Aorta (tissue), 5 donors: Measurements from ENCODE around the gene COX6B1. TPM values are rescaled to one million over a fixed set of nuclear protein-coding genes. Genes with fewer than 3 reads are reported as not detected.

Source experiments
- ATAC-seq: fragments of 200-7000 bp; cut with Tn5 transposase; one replicate; pipeline ENCODE4 v1.9.1; 2022; ENCODE audit warnings: moderate library complexity; ENCODE audit not compliant: low FRiP score
- DNase-seq, 2 donors: peaks; one replicate each; pipeline ENCODE4 v3.0.0-alpha.2; 2020
- H3K27ac ChIP-seq, 2 donors: one replicate each; pipeline ENCODE4 v1.5.1; 2013; ENCODE audit warnings: low read length in 2 of 2, mild to moderate bottlenecking in 2 of 2, moderate library complexity in 2 of 2, control low read depth in 1 of 2, inconsistent platforms in 1 of 2, low read depth in 1 of 2
- H3K27me3 ChIP-seq, 2 donors: one replicate each; pipeline ENCODE4 v1.6.1; 2013; ENCODE audit warnings: control low read depth in 1 of 2, low read length in 1 of 2, mild to moderate bottlenecking in 1 of 2, moderate library complexity in 1 of 2; ENCODE audit not compliant: insufficient read depth in 2 of 2, control insufficient read depth in 1 of 2
- H3K36me3 ChIP-seq, 2 donors: one replicate each; pipeline ENCODE4 v1.6.1; 2013; ENCODE audit warnings: control low read depth in 1 of 2, low read length in 1 of 2, mild to moderate bottlenecking in 1 of 2; ENCODE audit not compliant: insufficient read depth in 2 of 2, control insufficient read depth in 1 of 2
- H3K4me1 ChIP-seq, 2 donors: one replicate each; pipeline ENCODE4 v1.6.1; 2013; ENCODE audit warnings: low read length in 2 of 2, control low read depth in 1 of 2, mild to moderate bottlenecking in 1 of 2, moderate library complexity in 1 of 2; ENCODE audit not compliant: insufficient read depth in 2 of 2, control insufficient read depth in 1 of 2
- H3K4me3 ChIP-seq, 2 donors: one replicate each; pipeline ENCODE4 v1.5.1; 2013; ENCODE audit warnings: low read length in 2 of 2, control low read depth in 1 of 2, mild to moderate bottlenecking in 1 of 2
- H3K9me3 ChIP-seq: one replicate; pipeline ENCODE4 v1.6.1; 2013; ENCODE audit warnings: mild to moderate bottlenecking, low read length; ENCODE audit not compliant: control insufficient read depth
- WGBS, 2 donors: extraction: QIAGEN DNeasy Blood & Tissue Kit; methylation state at CpG; one replicate each; pipeline ENCODE4 v1.1.7; 2013; 5-methylcytosine and 5-hydroxymethylcytosine counted together
- intact Hi-C, 2 donors: fragments of 100-400 bp; cut with DNase I; formaldehyde crosslinking; loops; one replicate each; pipeline versions ENCODE4 v1.14.2 to v1.15.0; 2022
- polyA plus RNA-seq, 2 donors: library from polyadenylated mRNA; stranded (reverse); fragments of 200-250 nt; gene quantifications; one replicate each; pipeline ENCODE4 v1.2.3, GENCODE V29; 2013
- total RNA-seq, 2 donors: library from RNA; stranded (reverse); fragmentation: NEBNext Ultra II Directional; extraction: Animal tissue kit (Norgen Biotek cat#: 25700); gene quantifications; one replicate each; pipeline ENCODE4 v1.2.1, GENCODE V29; 2021
- donor health status: healthy with polysubstance abuse.
- donor health status: Bipolar disorder and iron deficiency.
- donor health status: DM: no; HTN: no; CAD: no.
- donor health status: DM: no; HTN: no; CAD: no.
- donor health status: DM: yes; HTN: yes; CAD: no.

The COX6B1 gene
- total and polyA plus RNA-seq, 4 donors, result 196 to 730 (median 359) TPM

DNA sequence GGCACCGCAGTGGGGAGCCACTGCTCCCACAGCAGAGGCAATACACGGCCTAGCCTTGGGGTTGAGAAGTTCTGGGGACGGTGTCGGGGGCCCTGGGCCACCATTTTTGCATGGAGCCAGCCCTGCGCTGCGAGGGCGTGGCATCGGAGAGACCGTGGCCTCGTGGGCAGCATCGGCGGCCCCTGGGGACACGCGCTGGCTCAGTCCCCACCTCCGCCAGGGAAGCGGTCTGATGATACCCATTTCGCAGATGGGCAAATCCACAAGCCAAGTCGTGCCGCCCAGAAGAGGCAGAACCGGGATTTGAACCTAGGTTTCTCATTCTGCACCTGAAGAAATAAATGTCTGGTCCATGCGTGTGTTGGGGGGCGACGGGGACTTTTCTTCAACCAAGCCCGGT lies 17.0 kb downstream of the COX6B1 start:
- Histone ChIP-seq H3K9me3 (no peaks in the 10 kb centered on the region), H3K27ac (no peak overlapping the region), H3K27me3 (no peaks in the 10 kb centered on the region), H3K4me1 (no peaks in the 10 kb centered on the region), H3K4me3 (no peak overlapping the region), H3K36me3 (peaks cover 0 to 2% of the 10 kb centered on the region in 2 donors)
- WGBS, 2 donors, result 94 to 96% methylated on average over 24 of the region's 24 CpGs
- DNase-seq, result no peak
- intact Hi-C loops, result no loop called here
- ATAC-seq, result no peak

DNA sequence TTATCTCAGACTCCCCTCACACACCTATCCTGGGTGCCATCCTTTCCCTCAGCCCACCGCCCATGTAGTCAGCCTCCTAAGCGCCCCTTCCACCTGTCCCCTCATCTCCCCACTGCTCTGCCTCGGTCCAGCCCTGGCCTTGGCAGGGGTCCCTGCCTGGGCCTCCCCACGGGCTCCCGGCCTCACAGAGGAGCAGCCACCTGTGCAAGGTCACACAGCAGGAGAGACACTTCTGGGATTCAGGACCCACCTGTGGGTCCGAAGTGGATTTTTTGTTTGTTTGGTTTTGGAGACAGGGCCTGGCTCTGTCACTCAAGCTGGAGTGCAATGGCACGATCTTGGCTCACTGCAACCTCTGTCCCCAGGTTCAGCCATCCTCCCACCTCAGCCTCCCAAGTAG lies 17.5 kb downstream of the COX6B1 start:
- peaks cover 0 to 2% of the 10 kb centered on the region in 2 donors for H3K36me3 ChIP-seq
- no peaks in the 10 kb centered on the region for H3K27me3 ChIP-seq
- intact Hi-C loops, result no loop called here
- DNase-seq (no peak), ATAC-seq (no peak)
- WGBS, 2 donors, result 74 to 88% methylated on average over 7 of the region's 7 CpGs
- no peak overlapping the region for H3K27ac ChIP-seq
- H3K4me1 ChIP-seq, result no peaks in the 10 kb centered on the region
- no peaks in the 10 kb centered on the region for H3K9me3 ChIP-seq
- no peak overlapping the region for H3K4me3 ChIP-seq

DNA sequence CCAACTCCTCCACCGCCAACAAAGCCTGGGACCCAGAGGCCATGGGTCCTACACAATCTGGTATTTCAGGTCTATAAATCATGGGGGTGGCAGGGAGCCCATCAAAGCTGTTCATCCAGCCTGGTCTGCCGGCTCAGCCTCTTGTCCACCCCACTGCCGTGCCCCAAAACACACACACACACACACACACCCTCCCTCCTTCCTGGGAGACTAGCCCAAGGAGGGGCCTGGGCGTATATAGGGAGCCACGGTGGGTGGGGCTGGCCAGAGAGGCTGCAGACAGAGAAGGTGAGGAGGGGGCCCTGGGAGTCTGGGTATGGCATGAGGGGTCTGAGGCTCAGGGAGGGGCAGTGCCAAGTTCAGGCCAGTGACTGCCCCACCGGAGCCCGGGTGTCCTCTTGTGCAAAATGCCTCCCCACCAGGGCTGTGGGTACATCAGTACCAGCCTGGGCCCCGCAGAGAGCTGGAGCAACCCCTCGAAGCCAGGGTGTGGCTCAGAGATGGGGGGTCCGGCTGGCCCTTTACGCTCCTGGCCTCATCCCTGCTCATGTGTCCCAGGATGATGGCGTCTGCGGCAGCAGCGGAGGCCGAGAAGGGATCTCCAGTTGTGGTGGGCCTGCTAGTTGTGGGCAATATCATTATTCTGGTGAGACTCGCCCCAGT lies 18.3 kb downstream of the COX6B1 start, which contains the start of gene UPK1A:
UPK1A (plus strand) TSS at position 267 of the 663 bp plus-strand sequence; CDS start at position 563, 296 bp downstream.
- intact Hi-C loops, result no loop called here
- Histone ChIP-seq H3K27me3 (no peaks in the 10 kb centered on the region), H3K27ac (no peak within 1 kb of the TSS), H3K36me3 (peaks cover 0 to 2% of the 10 kb centered on the region in 2 donors), H3K4me1 (no peaks in the 10 kb centered on the region), H3K4me3 (no peak within 1 kb of the TSS), H3K9me3 (no peaks in the 10 kb centered on the region)
- 59 to 70% methylated on average over 16 of the region's 16 CpGs for WGBS, 2 donors
- DNase-seq, result no peak
- no peak for ATAC-seq

DNA sequence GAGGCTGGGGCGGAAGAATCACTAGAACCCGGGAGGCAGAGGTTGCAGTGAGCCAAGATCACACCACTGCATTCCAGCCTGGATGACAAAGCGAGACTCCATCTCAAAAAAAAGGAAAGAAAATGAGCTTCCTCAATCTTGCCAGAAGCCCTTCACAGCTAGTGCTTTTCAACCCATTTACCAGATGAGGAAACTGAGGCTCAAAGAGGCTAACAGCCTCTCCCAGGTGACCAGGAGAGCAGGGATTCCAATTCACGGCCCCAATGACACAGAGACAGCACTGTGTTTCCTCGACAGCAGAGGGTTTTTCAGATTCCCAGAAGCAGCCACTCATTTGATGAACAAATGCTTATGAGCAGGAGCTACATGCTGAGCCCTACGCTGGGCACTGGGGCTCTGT lies 21.4 kb downstream of the COX6B1 start:
- WGBS, 2 donors, result 73 to 74% methylated on average over 6 of the region's 6 CpGs
- DNase-seq, result no peak
- no peak for ATAC-seq
- Histone ChIP-seq H3K36me3 (no peaks in the 10 kb centered on the region), H3K27me3 (no peaks in the 10 kb centered on the region), H3K9me3 (no peaks in the 10 kb centered on the region), H3K4me1 (no peaks in the 10 kb centered on the region), H3K27ac (no peak overlapping the region), H3K4me3 (no peak overlapping the region)
- intact Hi-C loops, result no loop called here

DNA sequence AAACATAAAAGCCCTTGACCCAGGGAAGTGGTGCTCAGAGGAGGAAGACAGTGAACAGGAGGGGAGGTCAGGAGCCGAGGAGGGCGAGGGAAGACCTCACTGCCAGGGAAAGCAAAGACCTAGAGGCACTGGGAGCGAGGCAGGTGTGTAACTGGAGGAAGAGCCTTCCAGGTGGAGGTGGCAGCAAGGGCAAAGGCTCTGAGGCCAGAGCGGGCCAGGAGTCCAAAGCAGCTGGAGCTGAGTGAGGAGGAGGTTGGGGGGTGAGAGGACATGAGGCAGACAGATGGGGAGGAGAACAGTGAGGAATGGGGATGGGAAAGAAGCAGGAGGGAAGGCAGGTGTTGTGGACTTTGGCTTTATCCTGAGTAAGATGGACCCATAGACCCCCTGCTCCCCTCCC lies 21.9 kb downstream of the COX6B1 start:
- Histone ChIP-seq H3K27ac (no peak overlapping the region), H3K27me3 (no peaks in the 10 kb centered on the region), H3K9me3 (no peaks in the 10 kb centered on the region), H3K36me3 (no peaks in the 10 kb centered on the region), H3K4me1 (no peaks in the 10 kb centered on the region), H3K4me3 (no peak overlapping the region)
- ATAC-seq, result no peak
- WGBS, 2 donors, result 68 to 75% methylated on average over 4 of the region's 4 CpGs
- intact Hi-C loops, result no loop called here
- DNase-seq, result no peak

DNA sequence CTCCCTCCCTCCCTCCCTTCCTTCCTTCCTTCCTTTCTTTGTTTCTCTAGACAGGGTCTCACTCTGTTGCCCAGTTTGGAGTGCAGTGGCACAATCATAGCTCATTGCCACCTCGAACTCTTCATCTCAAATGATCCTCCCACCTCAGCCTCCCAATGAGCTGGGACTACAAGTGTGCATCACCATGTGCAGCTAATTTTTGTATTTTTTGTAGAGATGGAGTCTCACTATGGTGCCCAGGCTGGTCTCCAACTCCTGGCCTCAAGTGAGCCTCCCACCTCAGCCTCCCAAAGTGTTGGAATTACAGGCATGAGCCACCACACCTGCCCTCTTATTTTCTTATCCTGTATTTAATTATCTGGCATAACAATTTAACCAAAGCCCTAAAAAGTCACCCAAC lies 22.6 kb downstream of the COX6B1 start:
- H3K4me3 ChIP-seq, result no peak overlapping the region
- intact Hi-C loops, result no loop called here
- no peaks in the 10 kb centered on the region for H3K4me1 ChIP-seq
- DNase-seq, result no peak
- no peaks in the 10 kb centered on the region for H3K36me3 ChIP-seq
- H3K27ac ChIP-seq, result no peak overlapping the region
- H3K9me3 ChIP-seq, result no peaks in the 10 kb centered on the region
- no peak for ATAC-seq
- WGBS, 2 donors, result 83 to 94% methylated on average over 1 of the region's 1 CpG
- H3K27me3 ChIP-seq, result no peaks in the 10 kb centered on the region

DNA sequence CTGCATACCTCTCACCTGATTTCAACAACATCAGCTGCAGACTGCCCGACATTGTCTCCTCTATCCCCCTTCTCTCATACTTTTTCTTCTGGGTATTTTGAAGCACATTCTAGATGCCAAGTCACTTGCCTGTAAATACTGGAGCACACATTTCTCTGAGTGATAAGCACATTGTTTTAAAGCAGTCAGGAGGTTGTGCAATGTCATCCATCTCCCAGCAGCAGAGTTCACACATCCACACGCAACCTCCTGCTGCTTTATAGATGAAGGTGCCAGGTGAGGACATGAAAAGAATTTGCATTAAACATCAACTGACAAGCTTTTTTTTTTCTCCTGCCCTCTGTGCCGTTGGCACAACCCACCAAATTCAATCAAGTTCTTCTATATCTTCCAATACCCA lies 23.7 kb downstream of the COX6B1 start:
- intact Hi-C loops, result no loop called here
- no peak for ATAC-seq

DNA sequence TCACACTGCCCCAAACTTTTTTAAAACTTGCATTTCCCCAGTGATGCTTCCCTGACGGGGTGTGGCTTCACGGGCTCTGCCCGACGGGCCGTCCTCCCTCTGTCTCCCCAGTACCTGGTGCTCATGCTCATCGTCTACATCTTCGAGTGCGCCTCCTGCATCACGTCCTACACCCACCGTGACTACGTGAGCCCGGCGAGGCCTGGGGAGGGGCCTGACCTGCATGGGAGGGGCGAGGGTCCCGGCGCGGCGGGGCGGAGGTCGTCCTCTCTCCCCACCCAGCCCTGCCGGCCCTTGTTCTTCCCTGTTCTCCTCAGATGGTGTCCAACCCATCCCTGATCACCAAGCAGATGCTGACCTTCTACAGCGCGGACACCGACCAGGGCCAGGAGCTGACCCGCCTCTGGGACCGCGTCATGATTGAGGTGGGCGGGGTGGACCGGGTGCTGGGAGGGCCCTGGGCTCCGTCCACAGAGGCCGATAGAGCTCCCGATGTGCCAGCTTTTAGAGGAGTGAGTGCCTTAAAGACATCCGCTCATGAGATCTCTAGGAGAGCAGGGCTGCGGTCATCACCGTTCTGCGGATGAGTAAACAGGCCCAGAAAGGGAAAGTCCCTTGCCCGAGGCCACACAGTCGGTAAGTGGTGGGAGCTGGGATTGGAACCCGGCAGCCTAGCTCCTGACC lies 25.1 kb downstream of the COX6B1 start:
- intact Hi-C loops, result no loop called here
- no peaks in the 10 kb centered on the region for H3K36me3 ChIP-seq
- DNase-seq, result peak; percentile 62 to 81
- no peak overlapping the region for H3K4me3 ChIP-seq
- no peak overlapping the region for H3K27ac ChIP-seq
- H3K27me3 ChIP-seq, result no peaks in the 10 kb centered on the region
- WGBS, 2 donors, result 6% methylated on average over 39 of the region's 39 CpGs
- no peak for ATAC-seq
- no peaks in the 10 kb centered on the region for H3K9me3 ChIP-seq
- no peaks in the 10 kb centered on the region for H3K4me1 ChIP-seq

More for the DNA sequence above, 23.7 kb downstream of the COX6B1 start:
- Histone ChIP-seq H3K27ac (no peak overlapping the region), H3K4me3 (no peak overlapping the region), H3K9me3 (no peaks in the 10 kb centered on the region), H3K4me1 (no peaks in the 10 kb centered on the region), H3K27me3 (no peaks in the 10 kb centered on the region), H3K36me3 (no peaks in the 10 kb centered on the region)
- no peak for DNase-seq
- WGBS, 2 donors, result 32 to 50% methylated on average over 3 of the region's 3 CpGs

DNA sequence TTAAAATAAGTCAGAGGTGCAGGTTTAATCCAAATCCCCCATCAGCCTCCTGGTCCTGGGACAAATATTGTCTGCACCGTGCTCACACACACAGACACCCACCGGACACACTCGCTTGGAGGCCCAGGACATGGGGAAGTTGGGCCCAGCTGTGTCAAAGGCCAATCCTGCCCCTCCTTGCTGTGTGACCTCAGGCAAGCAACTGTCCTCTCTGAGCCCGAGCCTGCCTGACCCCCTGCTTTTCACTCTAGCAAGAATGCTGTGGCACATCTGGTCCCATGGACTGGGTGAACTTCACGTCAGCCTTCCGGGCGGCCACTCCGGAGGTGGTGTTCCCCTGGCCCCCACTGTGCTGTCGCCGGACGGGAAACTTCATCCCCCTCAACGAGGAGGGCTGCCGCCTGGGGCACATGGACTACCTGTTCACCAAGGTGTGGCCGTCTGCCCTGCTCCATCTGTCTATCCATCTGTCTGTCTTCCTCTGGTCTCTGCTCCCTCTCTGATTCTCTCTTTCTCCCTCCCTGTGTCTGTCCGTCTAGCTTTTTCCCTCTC lies 27.5 kb downstream of the COX6B1 start:
- intact Hi-C loops, result no loop called here
- Histone ChIP-seq H3K4me1 (no peaks in the 10 kb centered on the region), H3K27me3 (no peaks in the 10 kb centered on the region), H3K27ac (no peak overlapping the region), H3K36me3 (no peaks in the 10 kb centered on the region), H3K9me3 (no peaks in the 10 kb centered on the region), H3K4me3 (no peak overlapping the region)
- DNase-seq (no peak), ATAC-seq (no peak)
- WGBS, 2 donors, result 74 to 77% methylated on average over 15 of the region's 15 CpGs
